Brain pericyte (primary cell): Measurements from ENCODE around the gene SEC24A.
"Not testable (repeated sequence)": the region's sequence is repeated elsewhere in the genome, so short reads cannot be mapped to it uniquely, and the experiment has no call there.

Experiments used
- DNase-seq: peaks from one replicate; pipeline ENCODE4 v3.0.0-alpha.2; 2012; ENCODE audit warnings: low read depth, low spot score

SEC24A gene

GRCh38 chr5:134649163-134649835, 714 bp downstream of the SEC24A start:
- no peak for DNase-seq

GRCh38 chr5:134650660-134651059, 2.1 kb downstream of the SEC24A start:
- not testable (repeated sequence) for DNase-seq

GRCh38 chr5:134651531-134651930, 2.9 kb downstream of the SEC24A start:
- no peak for DNase-seq

GRCh38 chr5:134656690-134657089, 8.1 kb downstream of the SEC24A start:
- DNase-seq = no peak

GRCh38 chr5:134659456-134659855, 10.9 kb downstream of the SEC24A start:
- no peak for DNase-seq

GRCh38 chr5:134659922-134660321, 11.3 kb downstream of the SEC24A start:
- DNase-seq = no peak

GRCh38 chr5:134662971-134663370, 14.4 kb downstream of the SEC24A start:
- DNase-seq = no peak

- no peak for DNase-seq
Measured at GRCh38 chr5:134664448-134664847, 15.9 kb downstream of the SEC24A start.

GRCh38 chr5:134673546-134673945, 25.0 kb downstream of the SEC24A start:
- DNase-seq = not testable (repeated sequence)

- DNase-seq = not testable (repeated sequence)
Measured at GRCh38 chr5:134677357-134677756, 28.8 kb downstream of the SEC24A start.

GRCh38 chr5:134690144-134690543, 41.6 kb downstream of the SEC24A start:
- DNase-seq = not testable (repeated sequence)

GRCh38 chr5:134692722-134693121, 44.1 kb downstream of the SEC24A start:
- no peak for DNase-seq

GRCh38 chr5:134708301-134708700, 59.7 kb downstream of the SEC24A start:
- DNase-seq = no peak

GRCh38 chr5:134714120-134714519, 65.5 kb downstream of the SEC24A start:
- DNase-seq = no peak

GRCh38 chr5:134714541-134714940, 66.0 kb downstream of the SEC24A start:
- no peak for DNase-seq

GRCh38 chr5:134715466-134715865, 66.9 kb downstream of the SEC24A start:
- not testable (repeated sequence) for DNase-seq

GRCh38 chr5:134724872-134725271, 76.3 kb downstream of the SEC24A start:
- DNase-seq = no peak

- DNase-seq = no peak
Measured at GRCh38 chr5:134732819-134733218, 84.2 kb downstream of the SEC24A start.

- DNase-seq = no peak
Measured at GRCh38 chr5:134735243-134735642, 86.7 kb downstream of the SEC24A start.

GRCh38 chr5:134736173-134736812, 87.7 kb downstream of the SEC24A start:
- DNase-seq = no peak

- DNase-seq = peak; percentile 96
Measured at GRCh38 chr5:134738133-134738962, 89.8 kb downstream of the SEC24A start, which contains the start of gene CAMLG. Gene CAMLG, plus strand, starts transcription at chr5:134738548. Its CDS starts 73 bp downstream, at chr5:134738621.

GRCh38 chr5:134738963-134739661, 90.5 kb downstream of the SEC24A start:
- DNase-seq = peak; percentile 15
